ENCODE data around the gene C1orf21. TPM values are rescaled to one million over a fixed set of nuclear protein-coding genes. Genes with fewer than 3 reads are reported as not detected.
"Not testable (repeated sequence)": the region's sequence is repeated elsewhere in the genome, so short reads cannot be mapped to it uniquely, and the experiment has no call there.

Gene C1orf21
- total RNA-seq, 1 experiment from 2014 or later = 11.8 TPM

DNA sequence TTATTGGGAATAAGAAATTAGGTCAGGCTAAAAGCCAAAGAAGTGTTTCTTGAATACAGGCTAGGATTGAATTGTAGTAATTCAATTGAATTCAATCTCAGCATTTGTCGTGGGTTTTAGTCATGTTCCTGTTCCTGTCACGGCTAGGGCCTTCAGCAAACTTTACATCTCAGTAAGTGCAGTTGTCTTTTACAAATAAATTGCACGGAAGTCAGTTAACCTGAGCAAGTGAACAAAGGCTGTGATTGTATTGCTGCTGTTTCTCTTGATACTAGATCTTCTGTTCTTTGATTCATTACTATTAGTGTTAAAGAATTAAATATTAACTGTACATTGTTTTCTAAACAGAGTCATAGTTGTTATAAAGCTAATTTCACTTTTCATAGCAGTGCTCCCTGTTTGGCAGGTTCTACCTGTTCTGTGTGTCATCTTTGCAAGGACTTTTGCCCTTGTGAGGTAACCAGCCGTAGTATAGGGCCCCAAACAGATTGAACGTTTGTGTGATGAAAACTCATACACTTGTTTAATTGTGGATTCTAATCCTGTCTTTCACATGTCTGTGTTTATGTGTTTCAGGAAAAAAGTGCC lies 203.4 kb downstream of the C1orf21 start:
- Histone ChIP-seq H3K27me3 (ENCODE audit: control insufficient read depth, insufficient read depth, low read length) (no peaks in the 10 kb centered on the region), H3K4me3 (ENCODE audit: insufficient read depth, low read depth, low read length) (no peak overlapping the region), H3K36me3 (replicated peaks; ENCODE audit: control insufficient read depth, insufficient read depth, low read length) (no peaks in the 10 kb centered on the region)
- DNase-seq = no peak

DNA sequence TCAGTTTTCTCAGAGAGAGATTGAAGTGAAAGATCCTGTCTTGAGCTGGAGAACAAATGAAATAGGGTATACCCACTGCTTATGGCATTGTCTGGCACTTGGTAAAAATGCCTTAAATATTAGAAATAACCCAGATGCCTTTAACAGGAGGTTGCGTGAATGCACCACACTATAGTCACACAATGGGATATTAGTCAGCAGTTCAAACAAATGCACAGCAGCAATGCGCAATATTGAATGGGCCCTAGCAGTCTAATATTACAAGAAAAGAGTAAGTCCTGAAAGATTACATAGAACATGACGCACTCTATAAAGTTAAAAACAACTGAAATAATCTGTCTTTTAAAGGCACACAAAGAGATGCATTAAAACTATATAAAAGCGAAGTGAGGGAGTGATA lies 206.8 kb downstream of the C1orf21 start:
- Histone ChIP-seq H3K4me3 (ENCODE audit: insufficient read depth, low read depth, low read length) (no peak overlapping the region), H3K36me3 (replicated peaks; ENCODE audit: control insufficient read depth, insufficient read depth, low read length) (no peaks in the 10 kb centered on the region), H3K27me3 (ENCODE audit: control insufficient read depth, insufficient read depth, low read length) (no peaks in the 10 kb centered on the region)
- DNase-seq = no peak

DNA sequence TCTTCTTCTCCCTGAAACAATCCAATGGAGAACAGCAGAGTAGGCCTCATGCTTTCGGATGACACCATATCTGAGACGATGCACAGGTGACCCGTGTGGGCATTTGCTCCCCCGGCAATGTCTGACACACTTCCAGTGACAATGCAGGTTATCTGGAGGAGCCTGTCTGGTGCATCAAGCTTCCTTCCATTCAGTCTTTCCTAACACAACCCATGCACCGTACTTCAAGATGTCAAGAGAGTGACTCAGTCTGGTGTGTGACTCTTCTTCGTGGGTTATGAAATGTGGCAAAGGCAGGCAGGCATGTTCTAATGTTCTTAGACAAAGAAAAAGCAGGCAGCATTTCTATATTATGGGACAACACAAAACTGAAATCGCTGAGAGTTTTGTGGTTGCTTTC lies 208.8 kb downstream of the C1orf21 start:
- no peaks in the 10 kb centered on the region for H3K36me3 ChIP-seq (replicated peaks; ENCODE audit: control insufficient read depth, insufficient read depth, low read length)
- no peak for DNase-seq
- H3K4me3 ChIP-seq (ENCODE audit: insufficient read depth, low read depth, low read length) = no peak overlapping the region
- no peaks in the 10 kb centered on the region for H3K27me3 ChIP-seq (ENCODE audit: control insufficient read depth, insufficient read depth, low read length)

DNA sequence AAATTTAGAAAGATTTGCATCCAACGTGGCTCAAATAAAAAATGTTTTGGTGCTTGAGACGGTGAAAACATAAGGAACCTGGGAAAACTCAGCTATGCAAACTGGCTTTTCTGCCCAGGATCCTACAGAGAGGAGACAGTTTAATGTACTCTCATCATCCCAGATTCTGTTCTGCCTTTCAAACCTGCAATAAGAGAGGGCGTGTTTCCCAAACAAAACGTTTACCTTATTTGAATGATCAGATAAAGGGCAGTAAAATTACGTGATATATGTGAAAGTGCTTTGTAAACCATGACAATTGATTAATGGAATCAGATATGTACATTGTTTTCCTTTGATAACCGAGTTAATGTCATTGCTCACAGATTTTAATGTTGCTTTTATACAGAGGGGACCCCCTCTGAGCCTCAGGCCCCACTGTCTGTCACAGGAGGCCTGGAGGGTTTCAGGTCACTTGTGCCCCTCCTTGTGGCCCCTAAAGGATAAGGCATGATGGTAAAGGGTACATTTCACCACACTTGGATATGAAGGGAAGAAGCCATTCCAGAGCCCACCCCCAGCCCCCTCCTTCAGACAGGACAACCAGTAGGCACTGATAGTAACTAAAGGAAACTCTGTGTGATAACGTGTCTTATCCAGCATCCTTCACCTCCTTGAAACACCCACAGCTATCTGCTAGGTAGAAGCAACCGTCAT lies 210.3 kb downstream of the C1orf21 start:
- DNase-seq = peak; percentile 48
- Histone ChIP-seq H3K4me3 (ENCODE audit: insufficient read depth, low read depth, low read length) (no peak overlapping the region), H3K27me3 (ENCODE audit: control insufficient read depth, insufficient read depth, low read length) (no peaks in the 10 kb centered on the region), H3K36me3 (replicated peaks; ENCODE audit: control insufficient read depth, insufficient read depth, low read length) (no peaks in the 10 kb centered on the region)

DNA sequence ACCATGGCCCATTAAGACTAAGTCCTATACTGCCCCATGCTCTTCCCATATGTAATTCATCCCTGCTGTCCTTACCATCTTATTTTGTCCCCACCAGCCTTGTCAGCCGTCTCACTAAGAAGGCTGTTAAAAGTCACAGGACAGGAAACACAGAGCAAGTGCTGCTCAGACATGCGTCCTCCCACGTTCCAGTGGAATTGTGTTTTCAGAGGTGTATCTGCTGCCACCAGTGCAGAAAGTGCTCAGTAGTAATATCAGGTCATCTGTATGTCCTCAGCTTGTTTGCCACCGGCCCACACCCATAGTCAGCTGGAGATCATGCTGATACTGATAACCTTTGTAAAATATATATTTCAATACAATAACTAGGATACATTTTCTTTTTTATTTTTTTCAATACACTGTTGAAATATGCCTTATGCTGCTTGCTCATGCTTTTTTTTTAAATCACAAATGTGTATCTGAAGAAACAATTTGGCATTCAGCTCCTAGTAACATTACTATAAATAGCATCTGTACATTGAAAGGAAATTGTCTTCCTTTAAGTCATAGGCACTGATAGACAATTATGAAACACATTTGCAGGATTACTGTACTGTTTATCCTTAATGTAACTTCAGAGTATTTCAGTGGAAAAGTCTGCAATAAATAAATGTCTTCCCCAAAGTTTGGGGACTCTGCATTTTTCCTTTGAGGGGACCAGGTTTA lies 211.0 kb downstream of the C1orf21 start:
- DNase-seq = no peak
- no peaks in the 10 kb centered on the region for H3K36me3 ChIP-seq (replicated peaks; ENCODE audit: control insufficient read depth, insufficient read depth, low read length)

DNA sequence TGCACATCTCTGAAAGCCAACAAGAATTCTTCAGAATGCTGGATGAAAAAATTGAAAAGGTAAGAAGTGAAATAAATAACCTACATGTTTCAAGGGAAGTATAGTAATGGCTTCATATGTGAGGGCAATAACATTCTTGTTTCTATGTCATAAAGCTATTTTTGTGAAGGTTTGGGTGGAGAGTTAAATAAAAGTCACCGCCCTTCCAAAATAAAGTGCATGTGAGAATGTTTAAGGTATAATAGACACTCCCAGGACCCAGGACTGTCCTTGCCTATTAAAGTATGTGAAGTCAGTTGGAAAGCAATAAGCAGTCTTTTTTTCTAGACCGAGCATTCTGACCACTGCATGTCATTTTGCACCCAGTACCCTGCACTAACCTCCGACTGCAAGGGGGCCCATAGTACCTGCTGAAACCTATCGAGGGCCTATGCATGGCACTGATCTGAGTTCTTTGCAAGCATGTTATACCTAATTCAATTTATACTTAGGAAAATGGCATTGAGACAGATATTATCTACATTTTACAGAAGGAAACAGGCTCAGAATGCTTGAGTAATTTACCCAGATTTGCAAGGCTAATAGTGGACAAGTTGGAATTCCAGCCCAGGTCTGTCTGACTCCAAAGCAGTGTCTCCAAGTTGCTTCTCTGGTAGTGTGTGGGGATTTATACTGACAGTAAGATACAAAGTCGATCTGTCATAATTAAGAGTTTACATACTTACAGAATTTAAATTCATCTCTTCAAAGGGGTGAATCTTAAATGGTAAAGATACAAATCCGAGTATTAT lies 211.8 kb downstream of the C1orf21 start:
- no peak overlapping the region for H3K4me3 ChIP-seq (ENCODE audit: insufficient read depth, low read depth, low read length)
- no peaks in the 10 kb centered on the region for H3K27me3 ChIP-seq (ENCODE audit: control insufficient read depth, insufficient read depth, low read length)
- DNase-seq = no peak
- H3K36me3 ChIP-seq (replicated peaks; ENCODE audit: control insufficient read depth, insufficient read depth, low read length) = no peaks in the 10 kb centered on the region

More for the DNA sequence above, 211.0 kb downstream of the C1orf21 start:
- Histone ChIP-seq H3K27me3 (ENCODE audit: control insufficient read depth, insufficient read depth, low read length) (no peaks in the 10 kb centered on the region), H3K4me3 (ENCODE audit: insufficient read depth, low read depth, low read length) (no peak overlapping the region)

DNA sequence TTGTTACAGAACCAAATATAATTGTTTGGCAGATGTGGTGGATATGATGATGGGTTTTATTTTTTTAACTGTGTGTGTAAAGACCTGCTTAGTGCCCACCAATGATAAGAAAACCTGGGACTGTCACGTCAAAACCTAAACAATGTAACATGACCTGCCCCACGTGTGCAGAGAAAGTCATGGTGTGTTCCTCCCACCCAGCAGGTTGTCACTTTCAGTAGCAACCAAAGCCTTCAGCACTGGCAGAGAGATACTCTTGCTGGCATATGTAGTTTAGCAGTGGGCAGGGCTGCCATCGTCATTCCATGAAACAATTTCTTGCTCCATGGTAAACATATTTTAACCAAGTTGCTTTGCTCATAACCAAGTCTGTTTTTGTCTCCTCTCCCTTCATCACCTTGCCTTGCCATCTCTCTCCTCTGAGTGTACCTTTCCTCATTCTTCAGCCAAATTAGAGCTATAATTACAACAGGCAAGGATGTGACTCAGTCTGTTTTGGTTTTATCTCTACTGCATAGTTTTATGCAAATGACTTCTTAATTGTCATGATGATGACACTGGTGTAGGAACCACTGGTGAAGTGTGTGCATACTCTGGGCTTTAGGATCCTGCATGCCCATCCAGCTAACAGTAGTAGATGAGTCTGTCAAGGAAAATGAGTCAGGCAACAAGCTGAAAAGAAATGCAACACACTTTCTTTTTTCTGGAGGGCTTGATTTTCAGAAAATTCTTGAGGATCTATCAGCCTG lies 217.5 kb downstream of the C1orf21 start:
- Histone ChIP-seq H3K36me3 (replicated peaks; ENCODE audit: control insufficient read depth, insufficient read depth, low read length) (no peaks in the 10 kb centered on the region), H3K4me3 (ENCODE audit: insufficient read depth, low read depth, low read length) (no peak overlapping the region), H3K27me3 (ENCODE audit: control insufficient read depth, insufficient read depth, low read length) (no peaks in the 10 kb centered on the region)
- no peak for DNase-seq

DNA sequence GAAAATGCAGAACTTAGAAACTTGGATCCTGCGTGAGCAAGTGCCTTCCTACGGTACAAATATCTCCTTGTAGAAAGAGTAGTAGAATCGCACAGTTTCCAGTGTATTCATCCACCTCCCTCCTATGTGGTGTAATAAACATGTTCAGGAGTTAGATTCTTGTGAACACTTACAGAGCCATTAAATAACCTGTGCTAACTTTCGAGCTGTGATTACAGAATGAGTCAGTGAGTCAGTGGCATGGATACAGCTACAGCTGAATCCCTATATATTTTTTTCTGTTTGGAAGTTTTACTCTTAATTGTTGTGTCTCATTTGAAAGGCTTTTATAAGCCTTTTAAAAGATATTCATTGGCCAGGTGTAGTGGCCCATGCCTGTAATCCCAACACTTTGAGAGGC lies 219.1 kb downstream of the C1orf21 start:
- no peak for DNase-seq
- no peaks in the 10 kb centered on the region for H3K36me3 ChIP-seq (replicated peaks; ENCODE audit: control insufficient read depth, insufficient read depth, low read length)

DNA sequence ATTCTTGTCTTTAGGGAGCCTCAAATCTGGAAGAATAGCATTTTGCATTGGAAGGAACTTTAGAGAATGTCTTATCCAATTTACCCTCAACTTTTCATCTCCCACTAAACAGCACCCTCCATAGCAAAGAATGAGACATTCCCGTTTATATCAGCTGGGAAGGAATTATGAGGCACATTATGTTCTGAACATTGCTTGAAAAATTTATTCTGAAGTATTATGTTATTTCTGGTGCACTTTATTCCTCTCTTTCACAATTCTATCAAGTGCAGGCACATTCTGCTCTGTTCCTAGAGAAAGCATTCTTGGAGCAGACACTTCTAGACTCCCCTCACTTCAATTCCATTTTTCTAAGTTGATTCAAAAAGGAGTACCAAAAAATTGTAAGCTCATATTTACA lies 220.0 kb downstream of the C1orf21 start:
- Histone ChIP-seq H3K27me3 (ENCODE audit: control insufficient read depth, insufficient read depth, low read length) (no peaks in the 10 kb centered on the region), H3K4me3 (ENCODE audit: insufficient read depth, low read depth, low read length) (no peak overlapping the region), H3K36me3 (replicated peaks; ENCODE audit: control insufficient read depth, insufficient read depth, low read length) (no peaks in the 10 kb centered on the region)
- DNase-seq = no peak

More for the DNA sequence above, 219.1 kb downstream of the C1orf21 start:
- no peaks in the 10 kb centered on the region for H3K27me3 ChIP-seq (ENCODE audit: control insufficient read depth, insufficient read depth, low read length)
- no peak overlapping the region for H3K4me3 ChIP-seq (ENCODE audit: insufficient read depth, low read depth, low read length)

DNA sequence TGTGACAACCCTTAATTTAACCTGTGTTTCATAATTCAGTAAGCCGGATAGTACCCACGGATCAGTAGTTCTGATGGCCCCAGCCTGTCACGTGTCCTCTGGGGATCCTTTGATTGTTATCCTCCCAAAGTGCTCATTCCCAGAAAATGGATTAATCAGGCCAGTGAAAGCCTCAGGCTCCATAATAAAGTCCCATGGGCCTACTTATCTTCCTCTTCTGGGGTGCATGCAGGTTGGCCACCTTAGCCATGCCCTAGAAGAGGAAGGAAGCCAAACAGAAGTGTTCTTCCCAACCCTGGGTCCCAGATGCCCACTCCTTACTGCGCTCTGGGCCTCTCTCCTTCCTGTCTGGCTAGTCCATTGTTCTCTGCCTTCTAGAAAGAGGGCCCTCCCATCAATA lies 221.8 kb downstream of the C1orf21 start:
- Histone ChIP-seq H3K27me3 (ENCODE audit: control insufficient read depth, insufficient read depth, low read length) (no peaks in the 10 kb centered on the region), H3K36me3 (replicated peaks; ENCODE audit: control insufficient read depth, insufficient read depth, low read length) (no peaks in the 10 kb centered on the region), H3K4me3 (ENCODE audit: insufficient read depth, low read depth, low read length) (no peak overlapping the region)
- DNase-seq = no peak

DNA sequence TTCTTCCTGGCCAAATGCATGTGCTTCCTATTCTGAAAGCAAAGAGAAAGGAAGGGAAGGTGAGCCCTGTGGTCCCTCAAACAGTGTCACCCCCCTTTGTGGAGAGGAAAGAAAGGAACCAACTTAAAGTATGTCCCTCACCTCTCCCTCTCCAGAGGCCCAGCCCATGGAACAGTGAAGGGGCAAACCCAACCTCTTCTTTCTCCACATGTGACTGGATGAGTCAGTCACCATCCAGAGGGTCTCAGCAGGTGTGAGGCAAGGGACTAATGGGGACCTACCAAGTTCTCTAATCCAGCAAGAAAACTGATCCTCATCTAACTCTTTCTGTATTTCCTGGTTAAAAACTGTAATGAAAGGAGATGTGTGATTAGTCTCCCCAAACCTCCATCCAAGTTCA lies 222.2 kb downstream of the C1orf21 start:
- no peak for DNase-seq
- H3K36me3 ChIP-seq (replicated peaks; ENCODE audit: control insufficient read depth, insufficient read depth, low read length) = no peaks in the 10 kb centered on the region
- no peak overlapping the region for H3K4me3 ChIP-seq (ENCODE audit: insufficient read depth, low read depth, low read length)
- no peaks in the 10 kb centered on the region for H3K27me3 ChIP-seq (ENCODE audit: control insufficient read depth, insufficient read depth, low read length)

DNA sequence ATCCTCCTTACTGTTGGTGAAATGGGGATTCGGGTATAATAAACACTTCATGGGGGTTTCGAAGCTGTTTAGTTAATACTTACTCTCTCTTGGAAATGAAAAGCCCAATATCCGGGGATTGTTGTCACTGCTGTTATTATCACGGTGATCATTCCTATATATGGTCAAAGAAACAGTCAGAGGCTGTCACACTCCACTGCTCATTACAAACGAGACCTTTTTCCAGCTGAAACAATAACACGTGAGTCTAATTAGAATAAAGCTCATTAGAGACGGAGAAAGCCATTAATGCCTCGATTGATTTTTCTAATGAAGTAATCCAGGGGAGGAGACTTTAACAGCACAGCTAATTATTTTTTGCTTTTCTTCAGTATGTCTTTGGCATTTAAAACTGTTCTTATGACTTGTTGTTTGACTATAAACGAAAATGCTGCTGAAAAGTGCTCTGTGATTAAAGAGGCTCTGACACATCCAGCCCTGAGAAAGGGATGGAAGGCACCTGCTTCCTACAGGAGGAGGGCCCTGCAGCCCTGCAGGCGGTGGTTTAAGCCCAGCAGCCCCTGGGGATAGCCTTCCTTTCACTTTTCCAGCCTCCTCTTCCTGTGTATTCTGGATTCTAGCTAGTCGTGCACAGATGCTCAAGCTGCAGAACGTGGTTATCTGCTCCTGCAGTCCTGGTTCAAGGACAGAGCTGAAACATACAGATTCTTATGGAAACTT lies 224.2 kb downstream of the C1orf21 start:
- no peaks in the 10 kb centered on the region for H3K36me3 ChIP-seq (replicated peaks; ENCODE audit: control insufficient read depth, insufficient read depth, low read length)
- no peak overlapping the region for H3K4me3 ChIP-seq (ENCODE audit: insufficient read depth, low read depth, low read length)
- no peaks in the 10 kb centered on the region for H3K27me3 ChIP-seq (ENCODE audit: control insufficient read depth, insufficient read depth, low read length)
- no peak for DNase-seq

DNA sequence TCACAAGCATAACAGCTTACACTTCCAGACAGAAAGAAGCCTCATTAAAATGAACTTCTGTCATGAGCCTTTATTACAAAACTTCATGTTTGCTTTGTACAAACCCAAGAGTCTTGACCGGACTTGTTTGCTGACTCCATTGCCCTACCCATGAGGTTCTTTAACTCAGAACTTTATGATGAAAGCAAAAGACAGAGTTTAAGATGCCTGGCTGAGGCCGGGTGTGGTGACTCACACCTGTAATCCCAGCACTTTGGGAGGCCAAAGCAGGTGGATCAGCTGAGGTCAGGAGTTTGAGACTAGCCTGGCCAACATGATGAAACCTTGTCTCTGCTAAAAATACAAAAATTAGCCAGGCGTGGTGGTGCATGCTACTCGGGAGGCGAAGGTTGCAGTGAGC lies 225.4 kb downstream of the C1orf21 start:
- H3K4me3 ChIP-seq (ENCODE audit: insufficient read depth, low read depth, low read length); DNase-seq; H3K36me3 ChIP-seq (replicated peaks; ENCODE audit: control insufficient read depth, insufficient read depth, low read length); H3K27me3 ChIP-seq (ENCODE audit: control insufficient read depth, insufficient read depth, low read length): not testable (repeated sequence)

DNA sequence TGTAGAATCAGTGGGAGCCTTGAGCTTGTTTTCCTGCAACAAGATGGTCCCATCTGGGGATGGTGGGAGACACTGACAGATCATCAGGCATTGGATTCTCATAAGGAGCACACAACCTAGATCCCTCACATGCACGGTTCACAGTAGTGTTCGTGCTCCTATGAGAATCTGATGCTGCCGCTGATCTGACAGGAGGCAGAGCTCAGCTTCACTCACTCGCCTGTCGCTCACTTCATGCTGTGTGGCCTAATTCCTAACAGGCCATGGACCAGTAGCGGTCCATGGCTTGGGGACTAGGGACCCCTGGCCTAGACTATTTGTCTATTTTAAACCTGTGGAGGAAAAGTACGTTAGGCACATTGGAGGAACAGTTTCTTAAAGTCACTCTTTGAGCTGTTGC lies 227.8 kb downstream of the C1orf21 start:
- no peak overlapping the region for H3K4me3 ChIP-seq (ENCODE audit: insufficient read depth, low read depth, low read length)
- H3K27me3 ChIP-seq (ENCODE audit: control insufficient read depth, insufficient read depth, low read length) = no peaks in the 10 kb centered on the region
- DNase-seq = no peak
- no peaks in the 10 kb centered on the region for H3K36me3 ChIP-seq (replicated peaks; ENCODE audit: control insufficient read depth, insufficient read depth, low read length)

All from H7 (cell line).